Cerebellar nuclear complex (tissue), 1 donor: ENCODE data around the gene TMED8.
"Not testable (repeated sequence)": the region's sequence is repeated elsewhere in the genome, so short reads cannot be mapped to it uniquely, and the experiment has no call there.

Experiments used
- DNase-seq, 2 experiments: peaks; one replicate each; lab custom pipeline; 2025; lab: John Stamatoyannopoulos, UW

TMED8 gene

DNA sequence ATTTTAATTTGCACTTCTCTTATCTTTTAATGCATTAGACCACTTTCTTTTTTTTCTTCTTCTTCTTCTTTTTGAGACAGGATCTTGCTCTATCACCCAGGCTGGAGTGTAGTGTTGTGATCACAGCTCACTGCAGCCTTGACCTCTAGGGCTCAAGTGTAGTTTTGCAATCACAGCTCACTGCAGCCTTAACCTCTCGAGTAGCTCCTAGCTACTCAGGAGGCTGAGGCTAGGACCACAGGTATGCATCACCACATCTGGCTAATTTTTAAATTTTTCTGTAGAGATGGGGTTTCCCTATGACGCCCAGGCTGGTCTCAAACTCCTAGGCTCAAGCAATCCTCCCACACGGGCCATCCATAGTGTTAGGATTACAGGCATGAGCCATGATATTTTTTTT, 12.7 kb downstream of the TMED8 start:
- no peak for DNase-seq

DNA sequence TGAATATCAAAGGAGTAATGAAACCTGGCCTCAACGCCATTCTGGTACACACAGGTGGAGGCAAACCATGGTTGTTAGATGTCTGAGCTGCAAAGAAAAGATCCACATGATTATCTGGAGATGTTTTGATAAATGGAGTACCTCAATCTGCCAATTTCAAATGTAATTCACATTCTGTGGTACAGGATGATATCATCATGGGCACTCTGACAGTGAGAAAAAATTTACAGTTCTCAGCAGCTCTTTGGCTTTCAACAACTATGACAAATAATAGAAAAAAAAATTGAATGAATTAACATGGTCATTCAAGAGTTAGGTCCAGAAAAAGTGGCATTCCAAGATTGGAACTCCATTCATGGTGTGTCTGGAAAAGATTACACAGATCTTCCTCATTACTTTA, 17.3 kb downstream of the TMED8 start:
- no peak for DNase-seq

GRCh38 chr14:77356899-77357298, 20.0 kb downstream of the TMED8 start:
- DNase-seq: no peak

GRCh38 chr14:77355811-77356210, 21.1 kb downstream of the TMED8 start:
- DNase-seq: no peak

GRCh38 chr14:77353469-77354141, 23.3 kb downstream of the TMED8 start:
- DNase-seq: no peak

GRCh38 chr14:77347751-77348150, 29.1 kb downstream of the TMED8 start:
- DNase-seq: no peak

GRCh38 chr14:77346495-77346894, 30.4 kb downstream of the TMED8 start:
- DNase-seq: no peak

GRCh38 chr14:77344377-77344996, 32.4 kb downstream of the TMED8 start:
- no peak for DNase-seq

DNA sequence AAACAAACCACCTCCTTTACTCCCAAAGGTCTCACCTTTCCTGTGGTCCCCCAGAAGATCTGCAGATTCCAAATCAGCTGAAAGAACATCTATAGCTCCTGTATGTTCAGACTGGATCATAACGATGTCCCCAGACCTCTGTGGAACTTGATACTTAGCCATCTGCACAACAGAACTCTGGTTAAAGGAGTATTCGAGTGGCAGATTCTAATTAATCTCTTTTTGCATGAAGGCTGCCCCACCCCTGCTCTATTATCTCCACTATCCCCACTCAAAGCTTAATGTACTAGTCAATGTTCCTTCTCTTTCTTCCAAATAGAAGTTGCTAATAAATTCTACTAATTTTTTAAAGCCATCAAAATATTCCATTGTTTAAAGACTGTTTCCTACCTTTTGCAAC, 33.2 kb downstream of the TMED8 start:
- DNase-seq: no peak

- DNase-seq: no peak
Observed at GRCh38 chr14:77342726-77343397, 34.0 kb downstream of the TMED8 start.

- DNase-seq: no peak
Observed at GRCh38 chr14:77340389-77340788, 36.5 kb downstream of the TMED8 start.

- DNase-seq: no peak
Observed at GRCh38 chr14:77339407-77339806, 37.5 kb downstream of the TMED8 start.

DNA sequence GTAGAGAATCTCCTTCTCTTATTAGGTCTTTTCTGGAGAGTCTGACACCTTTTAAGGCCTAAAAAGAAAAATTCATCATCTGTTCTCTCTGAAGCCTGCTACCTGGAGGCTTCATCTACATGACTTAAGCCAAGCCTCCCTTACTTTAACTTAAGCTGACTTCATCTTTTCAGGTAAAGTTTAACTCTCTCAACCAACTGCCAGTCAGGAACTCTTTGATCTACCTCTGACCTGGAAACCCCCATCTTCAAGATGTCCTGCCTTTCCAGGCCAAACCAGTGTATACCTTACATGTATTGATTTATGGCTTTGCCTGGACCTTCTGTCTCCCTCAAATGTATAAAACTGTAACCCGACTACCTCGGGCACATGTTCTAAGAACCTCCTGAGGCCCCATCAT, 38.6 kb downstream of the TMED8 start:
- DNase-seq: no peak

GRCh38 chr14:77337880-77338279, 39.0 kb downstream of the TMED8 start:
- no peak for DNase-seq

- DNase-seq: not testable (repeated sequence)
Observed at GRCh38 chr14:77337255-77337654, 39.6 kb downstream of the TMED8 start.

DNA sequence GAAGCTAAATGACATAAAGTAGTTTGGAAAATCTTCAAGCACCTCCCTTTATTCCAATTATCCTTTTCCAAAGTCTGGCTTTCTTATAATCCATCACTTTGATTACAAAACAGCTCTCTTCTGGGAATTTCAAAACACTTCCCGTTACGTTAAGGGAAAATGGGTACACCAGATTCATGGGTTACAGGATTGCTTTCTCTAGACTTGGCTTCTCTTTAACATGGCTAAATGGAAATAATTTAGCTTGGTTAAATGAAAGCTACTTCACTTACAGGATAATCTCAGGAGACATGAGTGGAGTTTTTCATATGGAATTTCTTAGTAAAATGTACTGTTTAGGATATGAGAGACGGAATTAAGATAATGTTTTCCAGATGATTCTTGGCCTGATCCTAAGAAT, 41.3 kb downstream of the TMED8 start:
- no peak for DNase-seq

GRCh38 chr14:77329872-77330271, 47.0 kb downstream of the TMED8 start:
- no peak for DNase-seq

DNA sequence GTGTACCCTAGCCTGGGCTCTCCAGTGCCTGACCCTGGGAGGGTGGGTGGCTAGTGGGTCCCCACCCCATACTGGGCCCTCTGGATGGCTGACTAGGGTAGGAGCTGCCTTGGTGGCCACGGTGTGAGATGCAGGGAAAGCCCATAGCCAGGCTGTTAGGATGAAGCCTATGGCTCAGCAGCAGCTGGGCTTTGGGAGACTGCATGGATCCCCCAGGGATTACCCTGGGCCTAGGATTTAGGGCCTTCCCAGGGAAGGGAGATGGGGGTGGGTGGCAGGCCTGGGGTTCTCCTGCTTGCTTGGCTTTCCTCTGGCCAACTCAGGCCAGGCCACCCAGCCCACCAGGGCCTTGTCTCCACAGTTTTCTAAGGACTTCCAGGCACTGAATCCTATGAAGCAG, 49.8 kb downstream of the TMED8 start:
- no peak for DNase-seq

- DNase-seq: no peak
Observed at GRCh38 chr14:77325746-77326094, 51.2 kb downstream of the TMED8 start.

DNA sequence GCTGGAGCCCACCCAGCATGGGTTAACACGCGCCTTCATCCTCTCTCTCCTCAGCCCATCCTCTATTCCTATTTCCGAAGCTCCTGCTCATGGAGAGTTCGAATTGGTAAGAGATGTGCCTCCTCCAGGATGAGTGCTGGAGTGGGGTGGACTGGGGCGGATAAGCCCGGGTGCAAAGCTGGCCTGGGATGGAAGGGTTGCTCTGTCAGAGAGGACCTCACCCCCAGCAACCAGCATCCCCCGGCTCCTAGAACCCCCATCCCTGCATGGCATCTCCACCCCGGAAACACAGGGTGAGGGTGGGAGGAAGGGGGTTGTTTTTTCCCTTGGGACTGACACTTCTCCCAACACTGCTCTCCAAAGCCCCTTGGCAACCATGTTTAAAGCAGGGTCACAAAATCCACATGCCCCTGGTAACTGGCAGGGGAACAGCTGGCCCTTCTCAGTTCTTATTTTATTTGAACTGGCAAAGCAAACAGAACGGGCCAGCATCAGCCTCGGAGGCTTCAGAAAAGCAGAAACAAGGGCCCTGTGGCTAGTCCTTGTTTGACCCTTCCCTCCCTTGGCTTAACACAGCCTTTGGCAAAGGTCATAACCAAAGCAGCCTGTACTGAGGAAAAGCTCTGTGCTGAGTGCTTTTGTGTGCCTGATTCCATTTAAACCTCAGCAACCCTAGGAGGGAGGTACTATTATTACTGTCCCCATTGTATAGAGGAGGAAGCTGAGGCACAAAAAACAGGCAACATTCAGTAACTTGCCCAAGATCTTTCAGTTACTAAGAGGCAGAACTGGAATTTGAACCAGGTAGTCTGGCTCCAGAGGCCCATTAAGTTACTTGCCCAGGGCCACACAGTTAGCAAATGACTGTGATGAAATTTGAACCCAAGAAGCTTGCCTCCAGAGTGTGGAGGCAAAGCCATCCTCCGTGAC, 51.8 kb downstream of the TMED8 start:
- no peak for DNase-seq

DNA sequence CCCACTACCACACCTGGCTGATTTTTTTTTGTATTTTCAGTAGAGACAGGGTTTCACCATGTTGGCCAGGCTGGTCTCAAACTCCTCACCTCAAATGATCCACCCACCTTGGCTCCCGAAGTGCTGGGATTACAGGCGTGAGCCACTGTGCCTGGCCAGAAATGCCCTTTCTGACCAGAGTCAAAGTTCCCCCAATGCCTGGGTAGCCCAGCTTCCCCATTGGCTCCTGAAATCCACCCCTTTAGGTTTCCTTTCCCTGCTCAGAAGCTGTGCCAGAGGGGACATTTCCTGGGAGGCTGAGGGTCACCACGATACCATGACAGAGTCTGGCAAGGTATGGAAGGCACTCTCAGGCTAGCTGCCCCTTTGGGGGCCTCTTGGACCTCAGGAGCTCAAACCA, 52.6 kb downstream of the TMED8 start:
- no peak for DNase-seq

DNA sequence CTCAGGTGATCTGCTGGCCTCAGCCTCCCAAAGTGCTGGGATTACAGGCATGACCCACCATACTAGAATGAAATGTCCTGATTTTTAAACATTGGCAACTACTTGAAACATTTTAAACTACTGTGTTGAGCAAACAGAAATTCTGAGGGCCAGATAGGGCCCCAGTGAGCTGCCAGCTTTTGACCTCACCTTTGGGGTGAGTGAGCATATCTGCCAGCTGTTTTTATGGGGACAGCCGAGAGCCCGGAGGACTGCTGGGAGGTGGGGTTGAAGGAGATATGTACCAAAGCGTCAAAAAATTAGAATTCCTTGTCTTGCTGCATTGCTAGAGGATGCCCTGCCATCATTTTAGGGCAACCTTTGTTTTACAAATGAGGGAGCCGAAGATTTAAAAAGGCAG, 53.3 kb downstream of the TMED8 start:
- DNase-seq: no peak
